Chondrocyte (in vitro differentiated cells): ENCODE data around the gene SEL1L3. TPM values are rescaled to one million over a fixed set of nuclear protein-coding genes. Genes with fewer than 3 reads are reported as not detected.

ENCODE experiments used
- DNase-seq: peaks from one replicate; pipeline ENCODE4 v3.0.0; 2021; ENCODE audit warnings: mixed read lengths, low spot score
- H3K27ac Mint-ChIP-seq: one replicate; pipeline ENCODE4 v1.8.0; 2021; ENCODE audit warnings: mild to moderate bottlenecking, moderate library complexity, mixed read lengths; ENCODE audit not compliant: unreplicated experiment
- H3K27me3 Mint-ChIP-seq: 2 replicates; pipeline ENCODE4 v1.8.0; 2021; ENCODE audit warnings: low read depth, mixed read lengths
- H3K36me3 Mint-ChIP-seq: 2 replicates; pipeline ENCODE4 v1.8.0; 2021; ENCODE audit warnings: low read depth, mixed read lengths
- H3K4me1 Mint-ChIP-seq: 2 replicates; pipeline ENCODE4 v1.8.0; 2021; ENCODE audit warnings: low read depth, mild to moderate bottlenecking, mixed read lengths
- H3K4me3 Mint-ChIP-seq: one replicate; pipeline ENCODE4 v1.8.0; 2021; ENCODE audit warnings: mild to moderate bottlenecking, moderate library complexity, mixed read lengths; ENCODE audit not compliant: unreplicated experiment
- H3K9me3 Mint-ChIP-seq: 2 replicates; pipeline ENCODE4 v1.8.0; 2021; ENCODE audit warnings: low read depth, mixed read lengths
- total RNA-seq: library from RNA; stranded (reverse); gene quantifications from 3 replicates; pipeline ENCODE4 v1.2.1, GENCODE V29; 2021
- TF ChIP-seq, protein P1 (sequence below): fragments of 200-600 bp; sonication (generic); IDR thresholded peaks from 2 replicates; pipeline ENCODE4 v1.5.0; 2021; ENCODE audit warnings: antibody characterized with exemption, mild to moderate bottlenecking, moderate library complexity

Gene SEL1L3
- total RNA-seq, 1 donor from 2014 or later = 30.3 TPM

DNA sequence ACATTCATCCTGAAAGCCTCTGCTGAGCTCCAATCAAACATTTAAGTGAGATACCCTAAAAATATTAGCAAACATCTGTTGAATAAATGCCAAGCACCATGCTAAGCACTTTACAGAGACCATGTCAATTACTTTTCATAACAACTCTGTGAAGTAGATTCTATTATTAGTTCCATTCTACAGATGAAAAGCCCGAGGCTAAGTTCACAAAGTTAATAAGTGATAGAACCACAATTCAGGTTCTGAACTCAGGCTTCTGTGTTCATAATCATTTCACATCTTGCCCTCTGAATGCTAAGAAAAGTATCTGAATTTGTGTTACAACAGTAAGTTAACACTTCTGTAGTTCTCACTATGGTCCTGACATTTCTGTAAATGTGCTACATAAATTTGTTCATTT, 27.4 kb downstream of the SEL1L3 start:
- Mint-ChIP-seq H3K4me1 (peaks cover 14% of the 10 kb centered on the region), H3K36me3 (peaks cover 7% of the 10 kb centered on the region), H3K27ac (no peak overlapping the region), H3K27me3 (no peaks in the 10 kb centered on the region), H3K9me3 (no peaks in the 10 kb centered on the region), H3K4me3 (no peak overlapping the region)
- DNase-seq = no peak
- TF ChIP-seq, protein P1, sequence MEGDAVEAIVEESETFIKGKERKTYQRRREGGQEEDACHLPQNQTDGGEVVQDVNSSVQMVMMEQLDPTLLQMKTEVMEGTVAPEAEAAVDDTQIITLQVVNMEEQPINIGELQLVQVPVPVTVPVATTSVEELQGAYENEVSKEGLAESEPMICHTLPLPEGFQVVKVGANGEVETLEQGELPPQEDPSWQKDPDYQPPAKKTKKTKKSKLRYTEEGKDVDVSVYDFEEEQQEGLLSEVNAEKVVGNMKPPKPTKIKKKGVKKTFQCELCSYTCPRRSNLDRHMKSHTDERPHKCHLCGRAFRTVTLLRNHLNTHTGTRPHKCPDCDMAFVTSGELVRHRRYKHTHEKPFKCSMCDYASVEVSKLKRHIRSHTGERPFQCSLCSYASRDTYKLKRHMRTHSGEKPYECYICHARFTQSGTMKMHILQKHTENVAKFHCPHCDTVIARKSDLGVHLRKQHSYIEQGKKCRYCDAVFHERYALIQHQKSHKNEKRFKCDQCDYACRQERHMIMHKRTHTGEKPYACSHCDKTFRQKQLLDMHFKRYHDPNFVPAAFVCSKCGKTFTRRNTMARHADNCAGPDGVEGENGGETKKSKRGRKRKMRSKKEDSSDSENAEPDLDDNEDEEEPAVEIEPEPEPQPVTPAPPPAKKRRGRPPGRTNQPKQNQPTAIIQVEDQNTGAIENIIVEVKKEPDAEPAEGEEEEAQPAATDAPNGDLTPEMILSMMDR = no peak

DNA sequence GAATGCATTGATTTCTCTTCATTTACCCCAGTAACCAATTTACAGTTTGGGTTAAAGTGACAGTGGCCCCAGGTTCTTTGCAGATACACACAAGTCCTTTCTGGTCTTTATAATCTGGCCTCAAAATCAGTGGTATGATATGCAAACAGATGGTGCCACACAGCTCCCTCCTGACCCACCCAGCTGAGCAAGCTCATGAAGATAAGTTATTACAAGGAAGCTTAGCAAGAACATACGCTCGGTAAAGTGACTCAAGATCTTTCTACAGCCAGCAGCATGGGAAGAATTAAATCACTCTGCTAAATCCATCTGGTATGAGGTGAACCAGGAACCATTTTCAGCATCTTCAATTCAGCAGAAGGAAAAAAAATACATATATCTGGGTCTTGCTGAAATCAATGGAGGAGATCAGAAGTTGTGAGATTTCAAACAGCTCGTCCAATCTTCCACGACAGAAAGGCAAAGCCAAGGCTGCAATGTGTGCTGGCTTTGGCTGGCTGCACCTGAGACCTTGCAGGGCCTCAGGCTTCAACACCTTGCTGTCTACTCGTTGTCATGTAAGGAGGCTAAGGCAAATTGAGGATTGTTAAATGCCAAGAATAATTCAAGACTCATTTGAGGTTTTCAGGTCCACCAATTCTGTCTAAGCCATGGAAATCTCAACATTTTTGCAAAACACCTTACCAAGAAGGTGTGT, 28.2 kb downstream of the SEL1L3 start:
- H3K36me3 Mint-ChIP-seq = peaks cover 10% of the 10 kb centered on the region
- H3K27me3 Mint-ChIP-seq = no peaks in the 10 kb centered on the region
- H3K4me3 Mint-ChIP-seq = no peak overlapping the region
- TF ChIP-seq, protein P1 = no peak
- no peak overlapping the region for H3K27ac Mint-ChIP-seq
- DNase-seq = no peak
- no peaks in the 10 kb centered on the region for H3K9me3 Mint-ChIP-seq
- peaks cover 10% of the 10 kb centered on the region for H3K4me1 Mint-ChIP-seq

DNA sequence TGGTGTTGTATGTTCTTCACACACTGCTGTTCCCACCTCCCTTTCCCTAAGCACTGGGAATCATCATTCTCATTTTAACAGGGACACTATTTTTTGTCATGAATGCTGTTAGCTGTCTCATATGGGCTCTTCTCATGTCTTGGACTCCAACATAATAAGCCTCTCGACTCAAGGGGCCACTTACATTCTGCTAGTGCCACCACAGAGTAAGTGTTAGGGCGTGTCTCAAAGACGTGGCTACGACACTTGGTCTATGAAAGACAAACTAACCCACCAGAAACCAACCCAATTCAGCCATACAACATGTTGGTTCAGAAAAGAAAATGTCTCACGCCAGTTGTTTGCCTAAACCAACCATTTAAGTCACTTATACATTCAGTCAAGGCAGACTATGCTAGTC, 32.2 kb downstream of the SEL1L3 start:
- Mint-ChIP-seq H3K4me3 (no peak overlapping the region), H3K36me3 (peaks cover 11% of the 10 kb centered on the region), H3K4me1 (peaks cover 6% of the 10 kb centered on the region), H3K9me3 (no peaks in the 10 kb centered on the region), H3K27ac (no peak overlapping the region), H3K27me3 (no peaks in the 10 kb centered on the region)
- DNase-seq = no peak
- TF ChIP-seq, protein P1 = no peak

DNA sequence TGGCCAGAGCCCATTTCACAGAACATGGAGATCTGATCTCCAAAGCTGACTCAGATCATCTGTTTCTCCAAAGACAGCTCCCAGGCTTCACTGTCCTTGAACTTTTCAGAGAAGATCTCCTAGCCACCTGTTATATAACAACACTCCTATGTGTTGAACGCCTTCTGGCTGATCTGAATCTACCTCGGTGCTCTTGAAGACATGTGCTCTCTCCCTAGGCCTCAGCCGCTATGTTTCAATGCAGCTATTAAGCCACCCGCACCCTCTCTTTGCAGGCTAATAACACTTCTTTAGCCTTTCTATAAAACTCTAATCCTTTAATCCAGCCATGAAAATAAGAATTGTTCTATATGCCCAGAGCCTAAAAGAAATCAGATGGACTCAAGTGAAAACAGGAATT, 34.9 kb downstream of the SEL1L3 start:
- TF ChIP-seq, protein P1 = no peak
- Mint-ChIP-seq H3K4me1 (peaks cover 6% of the 10 kb centered on the region), H3K27me3 (no peaks in the 10 kb centered on the region), H3K27ac (no peak overlapping the region), H3K9me3 (no peaks in the 10 kb centered on the region), H3K36me3 (peaks cover 9% of the 10 kb centered on the region), H3K4me3 (no peak overlapping the region)
- DNase-seq = no peak

DNA sequence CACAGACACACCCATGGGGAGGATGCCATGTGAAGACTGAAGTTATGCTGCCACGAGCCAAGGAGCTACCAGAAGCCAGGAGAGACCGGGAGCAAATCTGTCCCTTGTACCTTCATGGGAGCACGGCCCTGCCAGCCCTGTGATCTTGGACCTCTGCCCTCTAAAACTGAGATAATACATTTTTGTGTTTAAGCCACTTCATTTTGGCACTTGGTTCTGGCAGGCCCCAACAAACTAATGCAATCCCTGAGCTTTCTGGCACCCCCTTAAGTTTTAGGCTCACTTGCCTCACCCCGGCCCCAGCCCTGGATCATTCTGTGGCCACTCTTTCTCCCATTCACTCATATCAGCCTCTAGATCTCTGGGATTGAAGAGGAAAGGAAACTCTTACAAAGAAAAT, 35.4 kb downstream of the SEL1L3 start:
- Mint-ChIP-seq H3K36me3 (peaks cover 11% of the 10 kb centered on the region), H3K27ac (no peak overlapping the region), H3K4me1 (peaks cover 1% of the 10 kb centered on the region), H3K9me3 (no peaks in the 10 kb centered on the region), H3K4me3 (no peak overlapping the region), H3K27me3 (no peaks in the 10 kb centered on the region)
- TF ChIP-seq, protein P1 = no peak
- no peak for DNase-seq
